A375 (cell line): ENCODE data around the gene ACSF3. TPM values are rescaled to one million over a fixed set of nuclear protein-coding genes. Genes with fewer than 3 reads are reported as not detected.

Experiments used
- total RNA-seq: library from RNA; depleted of rRNA; stranded (reverse); fragments of >200 nt; shearing (Covaris generic); gene quantifications from 2 replicates; pipeline ENCODE4 v1.2.3, GENCODE V29; 2014; rRNA removed

The ACSF3 gene
- total RNA-seq = 35.7 and 43.8 TPM in 2 replicates

GRCh38 chr16:89093602-89094251 lies at the start of gene ACSF3:
TSS of gene ACSF3 (plus strand) at chr16:89093852. CDS start at chr16:89100682, 6,830 bp downstream.

GRCh38 chr16:89171216-89172170 lies 77.8 kb downstream of the ACSF3 start, which contains the start of gene CDH15:
TSS of gene CDH15 (plus strand) at chr16:89171748. CDS start at chr16:89171832, 84 bp downstream.

GRCh38 chr16:89200124-89200849 lies 106.6 kb downstream of the ACSF3 start, which contains the start of gene SLC22A31:
TSS of gene SLC22A31 (minus strand) at chr16:89200537. CDS start at chr16:89200501, 36 bp downstream.

Other genes starting within 250 kb of the ACSF3 start
- 6.6 and 7.9 TPM in 2 replicates for gene GALNS, start 236.9 kb upstream of the ACSF3 start, total RNA-seq
- 49.9 and 51.0 TPM in 2 replicates for gene TRAPPC2L, start 236.7 kb upstream of the ACSF3 start, total RNA-seq
- not detected in 2 replicates for gene PABPN1L, start 227.2 kb upstream of the ACSF3 start, total RNA-seq
- not detected in 2 replicates for gene CBFA2T3, start 116.6 kb upstream of the ACSF3 start, total RNA-seq
- 0.08 TPM in 1 of 2 replicates, not detected in the other for gene CDH15, start 77.9 kb downstream of the ACSF3 start, total RNA-seq
- gene SLC22A31, start 106.7 kb downstream of the ACSF3 start, total RNA-seq = not detected in 2 replicates
- 29.6 and 37.0 TPM in 2 replicates for gene ZNF778, start 123.9 kb downstream of the ACSF3 start, total RNA-seq